Activated CD4-positive, alpha-beta T cell treated with anti-CD3 and anti-CD28 coated beads for 36 hours (primary cell): Measurements from ENCODE around the gene C10orf62. TPM values are rescaled to one million over a fixed set of nuclear protein-coding genes. Genes with fewer than 3 reads are reported as not detected.
"Not testable (repeated sequence)": the region's sequence is repeated elsewhere in the genome, so short reads cannot be mapped to it uniquely, and the experiment has no call there.

ENCODE experiments used
- ATAC-seq: fragments of 200-7000 bp; cut with Tn5 transposase; one replicate; pipeline ENCODE4 v1.10.0; 2021; ENCODE audit warnings: mild to moderate bottlenecking, moderate library complexity
- CTCF ChIA-PET: fragments of 350-600 bp; sonication (Branson Sonifier 250); formaldehyde crosslinking; loops from one replicate; lab custom pipeline; 2021; ENCODE audit warnings: antibody characterized with exemption; lab: Charles Lee
- POLR2A ChIA-PET: fragments of 350-600 bp; sonication (Branson Sonifier 250); formaldehyde crosslinking; loops from one replicate; lab custom pipeline; 2021; ENCODE audit warnings: antibody characterized with exemption, inconsistent platforms; lab: Charles Lee
- DNase-seq: peaks from one replicate; pipeline ENCODE4 v3.0.0-alpha.2; 2020
- H3K27ac Mint-ChIP-seq: one replicate; pipeline ENCODE4 v1.8.0; 2021; ENCODE audit warnings: mixed read lengths
- H3K27me3 Mint-ChIP-seq: one replicate; pipeline ENCODE4 v1.8.0; 2021; ENCODE audit warnings: mixed read lengths
- H3K36me3 Mint-ChIP-seq: one replicate; pipeline ENCODE4 v1.8.0; 2021; ENCODE audit warnings: low read depth, mixed read lengths
- H3K4me1 Mint-ChIP-seq: one replicate; pipeline ENCODE4 v1.8.0; 2021; ENCODE audit warnings: mixed read lengths
- H3K4me3 Mint-ChIP-seq: one replicate; pipeline ENCODE4 v1.8.0; 2021; ENCODE audit warnings: mild to moderate bottlenecking, moderate library complexity, mixed read lengths
- H3K9me3 Mint-ChIP-seq: one replicate; pipeline ENCODE4 v1.8.0; 2021; ENCODE audit warnings: low read depth, mixed read lengths
- intact Hi-C, 2 experiments: fragments of 100-400 bp; cut with DNase I in 1 of 2; cut with micrococcal nuclease in 1 of 2; formaldehyde crosslinking; loops; one replicate each; pipeline versions ENCODE4 v1.14.2 to v1.15.1; 2022 to 2024; cut with DNase I, micrococcal nuclease
- total RNA-seq, 2 experiments: library from RNA; stranded (reverse); gene quantifications; one replicate each; pipeline ENCODE4 v1.2.3, GENCODE V29; 2021

Gene C10orf62
- total RNA-seq, 2 experiments from 2014 or later, result not detected

GRCh38 chr10:97550336-97551149 lies 39.0 kb upstream of the C10orf62 start:
- POLR2A ChIA-PET, result no interaction called here

GRCh38 chr10:97551271-97551670 lies 38.2 kb upstream of the C10orf62 start:
- POLR2A ChIA-PET, result no interaction called here
- no peak for DNase-seq
- intact Hi-C loops, result no loop called here
- Mint-ChIP-seq H3K36me3 (no peaks in the 10 kb centered on the region), H3K4me3 (no peak overlapping the region), H3K27ac (no peak overlapping the region), H3K4me1 (no peaks in the 10 kb centered on the region), H3K27me3 (no peaks in the 10 kb centered on the region), H3K9me3 (peaks cover 2% of the 10 kb centered on the region)
- ATAC-seq, result no peak
- CTCF ChIA-PET, result interaction anchor here (3.3 to 4.3 kb wide), 2 partner anchors 14 to 86 kb away, joined by 27 to 87 read pairs; no protein-coding TSS in a partner anchor

More at GRCh38 chr10:97550336-97551149, 39.0 kb upstream of the C10orf62 start:
- intact Hi-C loops, result no loop called here
- CTCF ChIA-PET, result interaction anchor here (0.8 to 1.6 kb wide), 3 partner anchors 22 to 89 kb away, joined by 3 read pairs; partner anchors contain the start of gene ANKRD2
- ATAC-seq, result no peak
- Mint-ChIP-seq H3K9me3 (peaks cover 2% of the 10 kb centered on the region), H3K4me1 (no peaks in the 10 kb centered on the region), H3K27me3 (no peaks in the 10 kb centered on the region), H3K27ac (no peak overlapping the region), H3K4me3 (no peak overlapping the region), H3K36me3 (no peaks in the 10 kb centered on the region)
- DNase-seq, result no peak

- CTCF ChIA-PET, result interaction anchor here (0.6 to 4.3 kb wide), 21 partner anchors 8 to 859 kb away, joined by 3 to 87 read pairs (median 3); partner anchors contain the start of genes HOGA1, RRP12 and UBTD1
- POLR2A ChIA-PET, result interaction anchor here (0.7 kb wide), 1 partner anchor 153 kb away, joined by 3 read pairs; the partner anchor contains the start of gene RRP12
- Mint-ChIP-seq H3K27me3 (no peaks in the 10 kb centered on the region), H3K4me3 (no peak overlapping the region), H3K36me3 (no peaks in the 10 kb centered on the region), H3K27ac (no peak overlapping the region), H3K9me3 (peaks cover 2% of the 10 kb centered on the region), H3K4me1 (no peaks in the 10 kb centered on the region)
- intact Hi-C loops, result loop anchor here (1.0 kb wide), 3 partner anchors 19 to 146 kb away; no protein-coding TSS in a partner anchor
- DNase-seq (peak; percentile 81), ATAC-seq (peak; percentile 99)
Observed at GRCh38 chr10:97553575-97554031, 35.9 kb upstream of the C10orf62 start.

GRCh38 chr10:97554336-97554735 lies 35.2 kb upstream of the C10orf62 start:
- H3K36me3 Mint-ChIP-seq, intact Hi-C loops, POLR2A ChIA-PET, ATAC-seq, H3K4me3 Mint-ChIP-seq, H3K27me3 Mint-ChIP-seq, H3K27ac Mint-ChIP-seq, H3K9me3 Mint-ChIP-seq, H3K4me1 Mint-ChIP-seq, DNase-seq: not testable (repeated sequence)
- CTCF ChIA-PET, result interaction anchor here (0.6 to 4.3 kb wide), 17 partner anchors 9 to 153 kb away, joined by 3 to 87 read pairs (median 3); partner anchors contain the start of genes ANKRD2 and RRP12

GRCh38 chr10:97555541-97555940 lies 34.0 kb upstream of the C10orf62 start:
- not testable (repeated sequence) for H3K27ac Mint-ChIP-seq, H3K36me3 Mint-ChIP-seq

GRCh38 chr10:97560731-97561381 lies 28.7 kb upstream of the C10orf62 start:
- H3K4me1 Mint-ChIP-seq, H3K27ac Mint-ChIP-seq, DNase-seq, H3K36me3 Mint-ChIP-seq, H3K27me3 Mint-ChIP-seq, CTCF ChIA-PET, ATAC-seq, intact Hi-C loops, POLR2A ChIA-PET, H3K4me3 Mint-ChIP-seq, H3K9me3 Mint-ChIP-seq: not testable (repeated sequence)

More at GRCh38 chr10:97555541-97555940, 34.0 kb upstream of the C10orf62 start:
- POLR2A ChIA-PET, ATAC-seq, H3K9me3 Mint-ChIP-seq, intact Hi-C loops, H3K27me3 Mint-ChIP-seq, H3K4me3 Mint-ChIP-seq, DNase-seq, H3K4me1 Mint-ChIP-seq: not testable (repeated sequence)
- CTCF ChIA-PET, result interaction anchor here (0.6 to 4.3 kb wide), 4 partner anchors 17 to 94 kb away, joined by 3 to 87 read pairs (median 4); partner anchors contain the start of gene ANKRD2

GRCh38 chr10:97561386-97562077 lies 28.0 kb upstream of the C10orf62 start:
- ATAC-seq, H3K36me3 Mint-ChIP-seq, DNase-seq, H3K4me1 Mint-ChIP-seq, POLR2A ChIA-PET, intact Hi-C loops, H3K4me3 Mint-ChIP-seq, H3K27me3 Mint-ChIP-seq, CTCF ChIA-PET, H3K9me3 Mint-ChIP-seq, H3K27ac Mint-ChIP-seq: not testable (repeated sequence)

- H3K4me1 Mint-ChIP-seq, H3K27me3 Mint-ChIP-seq, H3K27ac Mint-ChIP-seq, H3K36me3 Mint-ChIP-seq, H3K4me3 Mint-ChIP-seq, intact Hi-C loops, POLR2A ChIA-PET, H3K9me3 Mint-ChIP-seq, CTCF ChIA-PET, DNase-seq, ATAC-seq: not testable (repeated sequence)
Observed at GRCh38 chr10:97562329-97562728, 27.2 kb upstream of the C10orf62 start.

GRCh38 chr10:97563337-97563736 lies 26.2 kb upstream of the C10orf62 start:
- POLR2A ChIA-PET, result no interaction called here
- Mint-ChIP-seq H3K9me3 (no peaks in the 10 kb centered on the region), H3K36me3 (no peaks in the 10 kb centered on the region), H3K27ac (no peak overlapping the region), H3K4me1 (peaks cover 5% of the 10 kb centered on the region), H3K27me3 (no peaks in the 10 kb centered on the region), H3K4me3 (no peak overlapping the region)
- CTCF ChIA-PET, result no interaction called here
- DNase-seq, result no peak
- intact Hi-C loops, result no loop called here
- no peak for ATAC-seq

GRCh38 chr10:97564776-97565175 lies 24.7 kb upstream of the C10orf62 start:
- Mint-ChIP-seq H3K27ac (no peak overlapping the region), H3K27me3 (no peaks in the 10 kb centered on the region), H3K36me3 (no peaks in the 10 kb centered on the region), H3K4me3 (no peak overlapping the region), H3K4me1 (peaks cover 5% of the 10 kb centered on the region), H3K9me3 (no peaks in the 10 kb centered on the region)
- DNase-seq (no peak), ATAC-seq (no peak)
- intact Hi-C loops, result no loop called here
- ChIA-PET POLR2A (no interaction called here), CTCF (interaction anchor here (1.2 kb wide), 1 partner anchor 101 kb away, joined by 4 read pairs; no protein-coding TSS in a partner anchor)
